Measurements from ENCODE around the gene PLEKHG2. TPM values are rescaled to one million over a fixed set of nuclear protein-coding genes. Genes with fewer than 3 reads are reported as not detected.

PLEKHG2 gene
- total and polyA plus RNA-seq, 9 of the 15 experiments (the other 6 are each of a cell fraction or from before 2014, with no cell fraction given): 0.98 to 45.7 (median 9.8) TPM

DNA sequence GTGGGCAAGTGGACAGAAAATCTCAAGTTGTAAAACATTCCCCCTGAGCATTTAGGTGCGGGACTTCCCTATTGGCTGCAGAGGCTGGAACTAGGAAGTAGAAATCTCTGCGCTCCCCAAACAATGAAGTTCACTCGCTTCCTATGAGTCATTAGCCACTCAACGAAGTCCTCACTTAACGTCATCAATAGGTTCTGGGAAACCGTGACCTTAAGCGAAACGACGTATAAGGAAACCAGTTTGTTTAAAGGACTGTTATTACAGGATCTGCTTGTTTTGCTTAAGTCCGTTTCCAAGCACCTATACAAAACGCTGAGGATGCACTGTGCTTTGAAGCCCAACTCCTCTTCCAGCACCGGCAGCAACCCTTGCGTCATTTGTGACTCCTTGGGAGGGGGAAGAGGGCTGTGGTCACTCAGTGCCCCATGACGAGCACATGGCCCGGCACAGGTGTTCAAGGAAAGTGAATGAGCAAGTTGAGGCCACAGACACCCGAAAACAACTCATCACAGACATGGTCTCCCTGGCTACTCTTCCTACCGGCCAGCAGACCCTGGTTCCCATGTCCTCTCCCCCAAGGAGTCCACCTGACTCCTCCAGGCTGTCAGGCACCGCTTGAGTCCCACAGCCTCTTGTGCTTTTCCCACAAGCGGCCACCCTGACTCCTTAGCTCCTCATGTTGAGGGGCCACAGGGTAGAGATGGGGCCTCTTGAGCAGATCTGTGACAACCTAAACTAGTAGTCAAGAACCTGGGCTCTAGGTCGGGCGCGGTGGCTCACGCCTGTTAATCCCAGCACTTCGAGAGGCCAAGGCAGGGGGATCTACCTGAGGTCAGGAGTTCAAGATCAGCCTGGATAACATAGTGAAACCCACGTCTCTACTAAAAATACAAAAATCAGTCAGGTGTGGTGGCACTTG, 18.5 kb downstream of the PLEKHG2 start (continued):
- TF ChIP-seq, protein P1, sequence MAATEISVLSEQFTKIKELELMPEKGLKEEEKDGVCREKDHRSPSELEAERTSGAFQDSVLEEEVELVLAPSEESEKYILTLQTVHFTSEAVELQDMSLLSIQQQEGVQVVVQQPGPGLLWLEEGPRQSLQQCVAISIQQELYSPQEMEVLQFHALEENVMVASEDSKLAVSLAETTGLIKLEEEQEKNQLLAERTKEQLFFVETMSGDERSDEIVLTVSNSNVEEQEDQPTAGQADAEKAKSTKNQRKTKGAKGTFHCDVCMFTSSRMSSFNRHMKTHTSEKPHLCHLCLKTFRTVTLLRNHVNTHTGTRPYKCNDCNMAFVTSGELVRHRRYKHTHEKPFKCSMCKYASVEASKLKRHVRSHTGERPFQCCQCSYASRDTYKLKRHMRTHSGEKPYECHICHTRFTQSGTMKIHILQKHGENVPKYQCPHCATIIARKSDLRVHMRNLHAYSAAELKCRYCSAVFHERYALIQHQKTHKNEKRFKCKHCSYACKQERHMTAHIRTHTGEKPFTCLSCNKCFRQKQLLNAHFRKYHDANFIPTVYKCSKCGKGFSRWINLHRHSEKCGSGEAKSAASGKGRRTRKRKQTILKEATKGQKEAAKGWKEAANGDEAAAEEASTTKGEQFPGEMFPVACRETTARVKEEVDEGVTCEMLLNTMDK (IDR thresholded peaks at IDR 0.05; ENCODE audit: borderline replicate concordance, insufficient read depth, low read depth, low read length, poor library complexity, severe bottlenecking): no peak
- TF ChIP-seq, protein P2, sequence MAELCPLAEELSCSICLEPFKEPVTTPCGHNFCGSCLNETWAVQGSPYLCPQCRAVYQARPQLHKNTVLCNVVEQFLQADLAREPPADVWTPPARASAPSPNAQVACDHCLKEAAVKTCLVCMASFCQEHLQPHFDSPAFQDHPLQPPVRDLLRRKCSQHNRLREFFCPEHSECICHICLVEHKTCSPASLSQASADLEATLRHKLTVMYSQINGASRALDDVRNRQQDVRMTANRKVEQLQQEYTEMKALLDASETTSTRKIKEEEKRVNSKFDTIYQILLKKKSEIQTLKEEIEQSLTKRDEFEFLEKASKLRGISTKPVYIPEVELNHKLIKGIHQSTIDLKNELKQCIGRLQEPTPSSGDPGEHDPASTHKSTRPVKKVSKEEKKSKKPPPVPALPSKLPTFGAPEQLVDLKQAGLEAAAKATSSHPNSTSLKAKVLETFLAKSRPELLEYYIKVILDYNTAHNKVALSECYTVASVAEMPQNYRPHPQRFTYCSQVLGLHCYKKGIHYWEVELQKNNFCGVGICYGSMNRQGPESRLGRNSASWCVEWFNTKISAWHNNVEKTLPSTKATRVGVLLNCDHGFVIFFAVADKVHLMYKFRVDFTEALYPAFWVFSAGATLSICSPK (IDR thresholded peaks at IDR 0.05; ENCODE audit: borderline replicate concordance): no peak
- no peak for TF ChIP-seq STAT5B (CRISPR knock-in tag; IDR thresholded peaks at IDR 0.05)
- TF ChIP-seq ETV6 (IDR thresholded peaks at IDR 0.05; ENCODE audit: borderline replicate concordance in 1 of 2, low read depth in 2 of 2, low read length in 1 of 2): peak; percentile 60 to 91; a peak in 3 of 4 replicates
- 0 out of 2 replicates have a peak, but pooled peaks have one; percentile 16 for TF ChIP-seq ETV6 (CRISPR knock-in tag; IDR thresholded peaks at IDR 0.05; ENCODE audit: borderline replicate concordance)
- TF ChIP-seq ARID2 (IDR thresholded peaks at IDR 0.05): no peak
- TF ChIP-seq TOE1 (IDR thresholded peaks at IDR 0.05; ENCODE audit: borderline replicate concordance): peak; percentile 47; the same call in 1 of the 2 replicates
- no peak for TF ChIP-seq TOE1 (CRISPR knock-in tag; IDR thresholded peaks at IDR 0.05; ENCODE audit: borderline replicate concordance, low read depth)
- TF ChIP-seq KLF13 (tag; IDR thresholded peaks at IDR 0.05; ENCODE audit: borderline replicate concordance, low read depth): no peak
- no peak for TF ChIP-seq IRF2 (CRISPR knock-in tag; IDR thresholded peaks at IDR 0.05)
- TF ChIP-seq ZNF384 (IDR thresholded peaks at IDR 0.05; ENCODE audit: low read depth, low read length): no peak
- TF ChIP-seq, protein P3, sequence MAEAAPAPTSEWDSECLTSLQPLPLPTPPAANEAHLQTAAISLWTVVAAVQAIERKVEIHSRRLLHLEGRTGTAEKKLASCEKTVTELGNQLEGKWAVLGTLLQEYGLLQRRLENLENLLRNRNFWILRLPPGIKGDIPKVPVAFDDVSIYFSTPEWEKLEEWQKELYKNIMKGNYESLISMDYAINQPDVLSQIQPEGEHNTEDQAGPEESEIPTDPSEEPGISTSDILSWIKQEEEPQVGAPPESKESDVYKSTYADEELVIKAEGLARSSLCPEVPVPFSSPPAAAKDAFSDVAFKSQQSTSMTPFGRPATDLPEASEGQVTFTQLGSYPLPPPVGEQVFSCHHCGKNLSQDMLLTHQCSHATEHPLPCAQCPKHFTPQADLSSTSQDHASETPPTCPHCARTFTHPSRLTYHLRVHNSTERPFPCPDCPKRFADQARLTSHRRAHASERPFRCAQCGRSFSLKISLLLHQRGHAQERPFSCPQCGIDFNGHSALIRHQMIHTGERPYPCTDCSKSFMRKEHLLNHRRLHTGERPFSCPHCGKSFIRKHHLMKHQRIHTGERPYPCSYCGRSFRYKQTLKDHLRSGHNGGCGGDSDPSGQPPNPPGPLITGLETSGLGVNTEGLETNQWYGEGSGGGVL (CRISPR knock-in tag; IDR thresholded peaks at IDR 0.05): no peak
- TF ChIP-seq, protein P4, sequence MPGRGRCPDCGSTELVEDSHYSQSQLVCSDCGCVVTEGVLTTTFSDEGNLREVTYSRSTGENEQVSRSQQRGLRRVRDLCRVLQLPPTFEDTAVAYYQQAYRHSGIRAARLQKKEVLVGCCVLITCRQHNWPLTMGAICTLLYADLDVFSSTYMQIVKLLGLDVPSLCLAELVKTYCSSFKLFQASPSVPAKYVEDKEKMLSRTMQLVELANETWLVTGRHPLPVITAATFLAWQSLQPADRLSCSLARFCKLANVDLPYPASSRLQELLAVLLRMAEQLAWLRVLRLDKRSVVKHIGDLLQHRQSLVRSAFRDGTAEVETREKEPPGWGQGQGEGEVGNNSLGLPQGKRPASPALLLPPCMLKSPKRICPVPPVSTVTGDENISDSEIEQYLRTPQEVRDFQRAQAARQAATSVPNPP (IDR thresholded peaks at IDR 0.05; ENCODE audit: borderline replicate concordance, insufficient read depth, insufficient read length): no peak
- peak; percentile 91 to 94 for TF ChIP-seq KDM1A (IDR thresholded peaks at IDR 0.05)
- TF ChIP-seq, protein P5, sequence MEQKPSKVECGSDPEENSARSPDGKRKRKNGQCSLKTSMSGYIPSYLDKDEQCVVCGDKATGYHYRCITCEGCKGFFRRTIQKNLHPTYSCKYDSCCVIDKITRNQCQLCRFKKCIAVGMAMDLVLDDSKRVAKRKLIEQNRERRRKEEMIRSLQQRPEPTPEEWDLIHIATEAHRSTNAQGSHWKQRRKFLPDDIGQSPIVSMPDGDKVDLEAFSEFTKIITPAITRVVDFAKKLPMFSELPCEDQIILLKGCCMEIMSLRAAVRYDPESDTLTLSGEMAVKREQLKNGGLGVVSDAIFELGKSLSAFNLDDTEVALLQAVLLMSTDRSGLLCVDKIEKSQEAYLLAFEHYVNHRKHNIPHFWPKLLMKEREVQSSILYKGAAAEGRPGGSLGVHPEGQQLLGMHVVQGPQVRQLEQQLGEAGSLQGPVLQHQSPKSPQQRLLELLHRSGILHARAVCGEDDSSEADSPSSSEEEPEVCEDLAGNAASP (IDR thresholded peaks at IDR 0.05): no peak
